Keratinocyte (primary cell): ENCODE measurements around the gene TFEC. TPM values are rescaled to one million over a fixed set of nuclear protein-coding genes. Genes with fewer than 3 reads are reported as not detected.

Source experiments
- DNase-seq: peaks from one replicate; pipeline ENCODE4 v3.0.0-alpha.2; 2011; ENCODE audit warnings: low read depth, missing footprints, low spot score
- FAIRE-seq: peaks from 2 replicates; lab custom pipeline; 2011; peaks lifted over from hg19 to GRCh38; lab: Jason Lieb, UNC
- H2AFZ ChIP-seq: 2 replicates; pipeline ENCODE4 v1.6.0; 2012; ENCODE audit warnings: low read length, control low read depth, inconsistent platforms; ENCODE audit not compliant: control insufficient read depth
- H3K27ac ChIP-seq: 2 replicates; pipeline ENCODE4 v1.5.1; 2011; ENCODE audit warnings: low read length; ENCODE audit not compliant: control insufficient read depth, insufficient read depth
- H3K27me3 ChIP-seq: 3 replicates; pipeline ENCODE4 v1.6.0; 2011; ENCODE audit warnings: low read length; ENCODE audit not compliant: control insufficient read depth, insufficient read depth; ENCODE audit errors: extremely low read depth
- H3K36me3 ChIP-seq, 2 experiments: 2 replicates in 1 of 2; 3 replicates in 1 of 2; pipeline ENCODE4 v1.5.1; 2011; ENCODE audit warnings: low read length in 2 of 2, mild to moderate bottlenecking in 1 of 2; ENCODE audit not compliant: control insufficient read depth in 2 of 2, insufficient read depth in 2 of 2; ENCODE audit errors: extremely low read depth in 1 of 2
- H3K4me1 ChIP-seq: 3 replicates; pipeline ENCODE4 v1.5.1; 2011; ENCODE audit warnings: low read length; ENCODE audit not compliant: control insufficient read depth, insufficient read depth; ENCODE audit errors: extremely low read depth
- H3K4me2 ChIP-seq: 3 replicates; pipeline ENCODE4 v1.6.0; 2011; ENCODE audit warnings: low read depth, low read length; ENCODE audit not compliant: control insufficient read depth, insufficient read depth; ENCODE audit errors: extremely low read depth
- H3K4me3 ChIP-seq, 3 experiments: fragments of 200-600 bp in 1 of 3; sonication (generic) in 1 of 3; 2 replicates in 2 of 3; 3 replicates in 1 of 3; pipeline ENCODE4 v1.5.1; 2011 to 2016; ENCODE audit warnings: low read length in 3 of 3, mild to moderate bottlenecking in 3 of 3, control low read depth in 2 of 3, inconsistent platforms in 1 of 3, low read depth in 1 of 3, mixed read lengths in 1 of 3, mixed run types in 1 of 3, moderate library complexity in 1 of 3; ENCODE audit not compliant: control insufficient read depth in 2 of 3, insufficient read depth in 2 of 3; ENCODE audit errors: extremely low read depth in 1 of 3
- H3K79me2 ChIP-seq: 2 replicates; pipeline ENCODE4 v1.6.0; 2012; ENCODE audit warnings: low read length; ENCODE audit not compliant: control insufficient read depth, insufficient read depth
- H3K9ac ChIP-seq: 3 replicates; pipeline ENCODE4 v1.6.0; 2011; ENCODE audit warnings: low read length; ENCODE audit not compliant: control insufficient read depth, insufficient read depth; ENCODE audit errors: extremely low read depth
- H3K9me1 ChIP-seq: 3 replicates; pipeline ENCODE4 v1.6.0; 2011; ENCODE audit warnings: low read length; ENCODE audit not compliant: control insufficient read depth, insufficient read depth; ENCODE audit errors: extremely low read depth
- H3K9me3 ChIP-seq: 2 replicates; pipeline ENCODE4 v1.5.1; 2012; ENCODE audit warnings: low read depth, low read length; ENCODE audit not compliant: control insufficient read depth
- H4K20me1 ChIP-seq: 3 replicates; pipeline ENCODE4 v1.6.0; 2011; ENCODE audit warnings: low read length; ENCODE audit not compliant: control insufficient read depth, insufficient read depth; ENCODE audit errors: extremely low read depth
- CTCF ChIP-seq, 3 experiments: IDR thresholded peaks in 1 of 3; conservative IDR thresholded peaks in 1 of 3; optimal IDR thresholded peaks in 1 of 3; 2 replicates in 2 of 3; 3 replicates in 1 of 3; pipeline versions ENCODE3 to v1.5.1; 2011; ENCODE audit warnings: low read length in 3 of 3, mild to moderate bottlenecking in 3 of 3, moderate library complexity in 2 of 3, control low read depth in 1 of 3, inconsistent platforms in 1 of 3; ENCODE audit not compliant: insufficient read depth in 2 of 3; ENCODE audit errors: extremely low read depth in 1 of 3
- EZH2 ChIP-seq: IDR thresholded peaks from one replicate; pipeline ENCODE4 v1.6.1; 2012; ENCODE audit warnings: inconsistent platforms, mild to moderate bottlenecking, low read length, moderate library complexity
- dilution Hi-C: fragments of 300-500 bp; cut with MboI; formaldehyde crosslinking; loops from one replicate; pipeline ENCODE4 v1.7.0; 2020; ENCODE audit warnings: low sequenced_read_pairs; ENCODE audit not compliant: extremely low pct_ligation_motif_present
- polyA plus RNA-seq, 5 experiments: library from polyadenylated mRNA; depleted of rRNA in 3 of 5; stranded (reverse) in 3 of 5; stranded (forward) in 1 of 5; unstranded in 1 of 5; fragments of >200 nt; gene quantifications; 1 replicate in 1 of 5; 2 replicates in 3 of 5; 3 replicates in 1 of 5; pipeline versions ENCODE4 v1.2.1 to v1.2.3, GENCODE V29; 2011 to 2012; ENCODE audit warnings: missing spikeins in 2 of 5, low read depth in 1 of 5, low replicate concordance in 1 of 5

The TFEC gene
- polyA plus RNA-seq, 1 donor (not counting 4 experiments of a cell fraction or from before 2014, with no cell fraction given), result 0.08 TPM

DNA sequence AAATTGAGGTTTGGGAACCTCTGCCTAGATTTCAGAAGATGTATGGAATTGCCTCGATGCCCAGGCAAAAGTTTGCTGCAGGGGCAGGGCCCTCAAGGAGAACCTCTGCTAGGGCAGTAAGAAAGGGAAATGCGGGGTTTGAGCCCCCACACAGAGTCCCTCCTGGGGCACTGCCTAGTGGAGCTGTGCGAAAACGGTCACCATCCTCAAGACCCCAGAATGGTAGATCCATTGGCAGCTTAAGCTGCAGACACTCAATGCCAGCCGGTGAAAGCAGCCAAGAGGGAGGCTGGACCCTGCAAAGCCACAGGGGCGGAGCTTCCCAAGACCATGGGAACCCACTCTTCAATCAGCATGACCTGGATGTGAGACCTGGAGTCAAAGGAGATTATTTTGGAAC lies 15.0 kb upstream of the TFEC start:
- no peaks in the 10 kb centered on the region for H3K4me1 ChIP-seq
- H3K27me3 ChIP-seq, result no peaks in the 10 kb centered on the region
- H3K36me3 ChIP-seq, result no peaks in the 10 kb centered on the region
- H3K27ac ChIP-seq, result no peak overlapping the region
- no peak for DNase-seq
- no peak overlapping the region for H3K9ac ChIP-seq
- dilution Hi-C loops, result no loop called here
- H3K4me3 ChIP-seq, result no peak overlapping the region
- H3K79me2 ChIP-seq, result no peaks in the 10 kb centered on the region
- H3K9me1 ChIP-seq, result no peaks in the 10 kb centered on the region
- no peak overlapping the region for H3K4me2 ChIP-seq
- no peak for FAIRE-seq
- H3K9me3 ChIP-seq, result no peaks in the 10 kb centered on the region
- TF ChIP-seq CTCF (optimal IDR thresholded peaks at IDR 0.05 in 1 of 3, IDR thresholded peaks at IDR 0.05 in 1 of 3, conservative IDR thresholded peaks at IDR 0.05 in 1 of 3; ENCODE audit: extremely low read depth in 1 of 3, insufficient read depth in 2 of 3, low read length in 3 of 3) (no peak), EZH2 (no peak)
- no peaks in the 10 kb centered on the region for H4K20me1 ChIP-seq
- H2AFZ ChIP-seq, result no peak overlapping the region

DNA sequence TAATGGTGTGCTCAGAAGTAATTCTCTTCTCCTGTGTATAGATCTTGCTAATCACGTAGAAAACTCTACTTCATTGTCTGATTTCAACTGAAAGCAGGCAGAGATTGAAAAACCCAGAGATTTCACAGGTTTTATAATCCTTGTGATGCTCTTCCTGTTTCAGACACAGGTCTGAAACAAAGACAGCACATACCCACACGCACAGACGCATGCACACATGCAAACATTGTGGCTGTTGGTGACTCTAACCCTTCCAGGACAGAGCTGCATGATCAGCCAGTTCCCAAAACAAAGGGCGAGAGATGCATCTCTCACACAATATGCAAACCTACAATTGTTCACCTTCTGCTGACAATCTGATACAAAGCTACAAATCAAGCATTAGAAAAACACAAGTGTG lies 11.1 kb upstream of the TFEC start:
- Histone ChIP-seq H3K9me1 (no peaks in the 10 kb centered on the region), H4K20me1 (no peaks in the 10 kb centered on the region), H2AFZ (no peak overlapping the region), H3K27me3 (no peaks in the 10 kb centered on the region), H3K27ac (no peak overlapping the region), H3K4me3 (no peak overlapping the region), H3K4me1 (no peaks in the 10 kb centered on the region), H3K9ac (no peak overlapping the region), H3K4me2 (no peak overlapping the region), H3K36me3 (no peaks in the 10 kb centered on the region), H3K79me2 (no peaks in the 10 kb centered on the region), H3K9me3 (no peaks in the 10 kb centered on the region)
- TF ChIP-seq CTCF (optimal IDR thresholded peaks at IDR 0.05 in 1 of 3, IDR thresholded peaks at IDR 0.05 in 1 of 3, conservative IDR thresholded peaks at IDR 0.05 in 1 of 3; ENCODE audit: extremely low read depth in 1 of 3, insufficient read depth in 2 of 3, low read length in 3 of 3), result no peak
- no peak for TF ChIP-seq EZH2
- FAIRE-seq, result no peak
- dilution Hi-C loops, result no loop called here
- DNase-seq, result no peak
